IMR-90 (cell line): ENCODE measurements around the gene GRIK3.

Experiments
- BHLHE40 ChIP-seq: fragments of 150-350 bp; IDR thresholded peaks from 2 replicates; pipeline ENCODE4 v1.6.1; 2016; ENCODE audit warnings: mild to moderate bottlenecking, low read depth, low read length
- CTCF ChIP-seq: conservative IDR thresholded peaks from 2 replicates; pipeline ENCODE4 v1.5.1; 2012; ENCODE audit warnings: mild to moderate bottlenecking, low read depth, low read length, improper control_type of control experiment
- ELK1 ChIP-seq: fragments of 150-350 bp; IDR thresholded peaks from 2 replicates; pipeline ENCODE4 v1.6.1; 2016; ENCODE audit warnings: low read depth, mild to moderate bottlenecking, low read length, moderate library complexity, borderline replicate concordance
- MAZ ChIP-seq: IDR thresholded peaks from 2 replicates; pipeline ENCODE4 v1.6.1; 2012; ENCODE audit warnings: low read depth, mild to moderate bottlenecking, low read length, improper control_type of control experiment, moderate library complexity, borderline replicate concordance
- MXI1 ChIP-seq: IDR thresholded peaks from 2 replicates; pipeline ENCODE4 v1.6.1; 2012; ENCODE audit warnings: low read depth, mild to moderate bottlenecking, low read length, moderate library complexity, borderline replicate concordance
- NFE2L2 ChIP-seq: fragments of 150-350 bp; IDR thresholded peaks from 2 replicates; pipeline ENCODE4 v1.6.1; 2016; ENCODE audit warnings: low read depth, mild to moderate bottlenecking, low read length
- POLR2A ChIP-seq: IDR thresholded peaks from 2 replicates; pipeline ENCODE4 v1.6.1; 2012; ENCODE audit warnings: mild to moderate bottlenecking, low read depth, low read length
- RAD21 ChIP-seq: IDR thresholded peaks from 2 replicates; pipeline ENCODE4 v1.6.1; 2012; ENCODE audit warnings: low read length, improper control_type of control experiment
- RFX5 ChIP-seq: IDR thresholded peaks from 2 replicates; pipeline ENCODE4 v1.8.0; 2012; ENCODE audit warnings: low read depth, mild to moderate bottlenecking, low read length, moderate library complexity
- SMC3 ChIP-seq: fragments of 150-350 bp; IDR thresholded peaks from 2 replicates; pipeline ENCODE4 v1.6.1; 2016; ENCODE audit warnings: low read depth, mild to moderate bottlenecking, antibody characterized with exemption, low read length, moderate library complexity
- USF2 ChIP-seq: fragments of 150-350 bp; IDR thresholded peaks from 2 replicates; pipeline ENCODE4 v1.6.1; 2017; ENCODE audit warnings: mild to moderate bottlenecking, antibody characterized with exemption, low read length, low read depth

GRCh38 chr1:36905941-36906340, 128.4 kb downstream of the GRIK3 start:
- TF ChIP-seq CTCF: no peak
- TF ChIP-seq POLR2A: no peak
- no peak for TF ChIP-seq MXI1
- no peak for TF ChIP-seq NFE2L2
- TF ChIP-seq ELK1: no peak
- no peak for TF ChIP-seq RAD21
- no peak for TF ChIP-seq BHLHE40
- no peak for TF ChIP-seq RFX5
- no peak for TF ChIP-seq USF2
- no peak for TF ChIP-seq SMC3
- no peak for TF ChIP-seq MAZ
